ENCODE measurements around the gene TMEM60.
A peak's percentile ranks its signal among the peaks of the same experiment; 100 is the strongest.

TMEM60 gene

GRCh38 chr7:77766801-77767605 lies 31.2 kb downstream of the TMEM60 start:
- no peak for DNase-seq

GRCh38 chr7:77765906-77766800 lies 32.1 kb downstream of the TMEM60 start:
- no peak for DNase-seq

- no peak for DNase-seq
Measured at GRCh38 chr7:77765481-77765880, 32.8 kb downstream of the TMEM60 start.

DNA sequence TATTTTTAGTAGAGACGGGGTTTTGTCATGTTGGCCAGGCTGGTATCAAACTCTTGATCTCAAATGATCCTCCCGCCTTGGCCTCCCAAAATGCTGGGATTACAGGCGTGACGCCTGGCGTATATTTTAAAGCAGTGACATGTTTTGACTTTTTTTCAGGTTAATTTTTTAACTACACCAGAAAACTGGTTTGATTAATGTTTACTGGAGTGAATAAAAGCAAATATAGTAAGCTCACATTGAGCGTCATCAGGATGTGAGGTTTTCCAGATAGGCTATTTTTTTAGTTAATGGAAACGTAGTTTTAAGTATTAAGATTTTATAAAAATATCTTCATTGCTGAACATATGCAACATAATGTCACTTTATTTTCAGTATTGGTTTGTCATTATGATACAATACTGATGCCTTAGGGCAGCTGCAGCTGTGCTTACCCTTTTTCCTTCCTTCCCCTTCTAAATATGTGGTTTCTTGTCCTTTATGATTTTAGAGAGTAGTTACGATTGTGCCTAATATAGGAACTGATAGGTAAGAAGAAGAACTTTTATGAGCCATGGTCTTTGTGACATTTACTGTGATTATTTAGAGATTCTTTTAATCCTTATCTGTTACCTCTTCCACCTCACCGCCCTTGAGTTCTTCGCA lies 37.3 kb downstream of the TMEM60 start:
- DNase-seq, result no peak

DNA sequence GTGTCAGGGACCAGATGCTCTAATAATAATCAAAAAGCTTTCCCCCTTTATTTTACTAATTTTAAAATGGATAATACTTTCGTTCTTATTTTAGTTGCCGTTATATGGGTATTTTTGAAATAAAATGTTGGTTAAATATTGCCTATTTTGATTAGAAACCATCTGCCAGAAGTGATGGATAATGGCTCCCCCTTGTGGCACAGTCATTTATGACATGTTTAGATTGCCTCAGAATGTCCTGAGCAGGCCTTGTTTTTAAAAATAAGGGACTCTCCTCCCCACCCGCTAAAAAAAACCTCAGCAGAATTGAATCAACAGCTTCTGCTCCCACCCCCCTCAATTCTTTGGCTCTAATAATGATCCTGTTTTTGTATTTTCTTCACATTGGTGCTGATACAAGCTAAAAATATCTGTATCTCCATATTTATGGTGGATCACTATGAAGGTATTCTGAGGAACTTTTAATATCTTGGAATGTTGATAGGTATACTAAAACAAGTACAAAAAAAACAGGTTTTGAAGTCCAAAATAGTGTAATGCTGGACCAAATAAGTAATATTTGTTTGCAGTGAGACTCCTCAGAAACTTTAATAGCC lies 38.8 kb downstream of the TMEM60 start:
- peak; percentile 78 for DNase-seq

DNA sequence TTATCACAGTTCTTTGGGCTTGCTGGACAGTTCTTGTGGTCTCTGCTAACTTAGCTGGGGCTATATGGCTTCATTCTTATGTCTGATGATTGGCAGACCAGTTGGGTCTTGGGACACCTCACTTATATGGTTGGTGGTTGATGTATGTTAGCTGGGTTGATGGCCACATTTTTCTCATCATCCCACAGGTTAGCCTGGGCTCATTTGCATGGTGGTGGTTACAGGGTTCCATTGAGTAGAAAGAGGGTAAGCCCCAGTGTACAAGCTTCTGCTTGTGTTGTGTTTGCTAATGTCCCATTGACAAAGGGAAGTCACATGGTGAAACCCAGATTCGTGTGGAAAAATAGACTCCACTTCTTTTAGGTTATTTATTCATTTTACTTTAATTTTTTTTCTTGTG lies 40.6 kb downstream of the TMEM60 start:
- no peak for DNase-seq

DNA sequence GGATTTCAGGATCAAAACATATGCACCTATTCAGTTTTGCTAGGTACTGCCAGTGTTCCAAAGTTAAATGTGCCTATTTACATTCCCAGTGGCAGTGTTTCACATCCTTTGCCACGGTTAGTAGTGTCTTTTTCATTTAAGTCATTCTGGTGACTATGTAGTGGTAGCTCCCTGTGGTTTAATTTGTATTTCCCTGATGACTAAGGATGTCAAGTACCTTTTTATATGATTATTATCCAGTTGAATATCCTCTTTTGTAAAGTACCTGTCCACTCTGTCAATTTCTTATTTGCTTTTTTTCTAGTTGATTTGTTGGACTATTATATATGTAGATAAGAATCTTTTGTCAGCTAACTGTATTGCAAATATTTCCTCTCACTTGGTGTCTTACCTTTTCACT lies 45.1 kb downstream of the TMEM60 start:
- DNase-seq, result no peak

DNA sequence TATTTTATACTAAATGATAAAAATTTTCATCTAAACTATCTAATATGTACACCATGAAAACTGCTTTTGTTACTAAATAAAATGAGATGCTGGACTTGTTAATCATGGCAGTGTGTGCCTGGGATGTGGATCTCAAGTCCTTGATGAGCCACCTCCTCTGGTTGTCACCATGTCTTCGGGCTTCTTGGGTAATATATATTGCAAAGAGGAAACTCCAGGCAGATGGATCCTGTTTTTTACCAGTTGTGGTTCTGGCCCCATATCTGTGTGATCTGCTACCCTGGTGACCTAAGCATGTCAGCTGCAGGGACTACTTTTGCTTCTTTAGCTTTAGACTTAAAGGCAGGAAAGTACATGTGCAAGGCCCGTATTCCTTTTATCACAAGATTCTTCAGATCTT lies 46.2 kb downstream of the TMEM60 start:
- DNase-seq, result no peak

- no peak for DNase-seq
Measured at GRCh38 chr7:77747718-77748117, 50.5 kb downstream of the TMEM60 start.

GRCh38 chr7:77747178-77747577 lies 51.1 kb downstream of the TMEM60 start:
- no peak for DNase-seq

GRCh38 chr7:77746824-77747165 lies 51.4 kb downstream of the TMEM60 start:
- DNase-seq, result no peak

DNA sequence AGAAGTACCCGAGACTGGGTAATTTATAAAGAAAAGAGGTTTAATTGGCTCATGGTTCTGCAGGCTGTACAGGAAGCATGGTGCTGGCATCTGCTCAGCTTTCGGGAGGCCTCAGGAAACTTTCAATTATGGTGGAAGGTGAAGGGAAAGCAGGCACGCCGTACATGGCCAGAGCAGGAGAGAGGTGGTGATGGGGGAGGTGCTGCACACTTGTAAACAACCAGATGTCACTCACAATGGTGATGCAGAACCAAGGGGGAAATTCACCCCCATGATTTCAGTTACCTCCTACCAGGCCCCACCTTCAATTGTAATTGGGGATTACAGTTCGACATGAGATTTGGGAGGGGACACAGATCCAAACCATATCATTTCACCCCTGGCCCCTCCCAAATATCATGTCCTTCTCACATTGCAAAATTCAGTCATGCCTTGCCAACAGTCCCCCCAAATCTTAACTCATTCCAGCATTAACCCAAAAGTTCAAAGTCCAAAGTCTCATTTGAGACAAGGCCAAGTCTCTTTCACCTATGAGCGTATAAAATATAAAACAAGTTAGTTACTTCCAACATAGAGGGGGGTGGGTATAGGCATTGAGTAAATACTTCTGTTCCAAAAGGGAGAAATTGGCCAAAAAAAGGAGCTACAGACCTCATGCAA lies 51.9 kb downstream of the TMEM60 start:
- DNase-seq, result no peak

- DNase-seq, result no peak
Measured at GRCh38 chr7:77745746-77746145, 52.5 kb downstream of the TMEM60 start.

Data from activated T-cell treated with anti-CD3 and anti-CD28 coated beads for 4 hours (primary cell).